GM19025 (cell line): ENCODE data around the gene CREBBP.

Source experiments
- ATAC-seq: cut with Tn5 transposase; IDR thresholded peaks from one replicate; pipeline ENCODE4 v1.9.1; 2021; ENCODE audit warnings: mild to moderate bottlenecking, low read depth, moderate library complexity; ENCODE audit not compliant: unreplicated experiment

The CREBBP gene

GRCh38 chr16:3857189-3858043 lies 23.1 kb downstream of the CREBBP start:
- ATAC-seq: no peak

DNA sequence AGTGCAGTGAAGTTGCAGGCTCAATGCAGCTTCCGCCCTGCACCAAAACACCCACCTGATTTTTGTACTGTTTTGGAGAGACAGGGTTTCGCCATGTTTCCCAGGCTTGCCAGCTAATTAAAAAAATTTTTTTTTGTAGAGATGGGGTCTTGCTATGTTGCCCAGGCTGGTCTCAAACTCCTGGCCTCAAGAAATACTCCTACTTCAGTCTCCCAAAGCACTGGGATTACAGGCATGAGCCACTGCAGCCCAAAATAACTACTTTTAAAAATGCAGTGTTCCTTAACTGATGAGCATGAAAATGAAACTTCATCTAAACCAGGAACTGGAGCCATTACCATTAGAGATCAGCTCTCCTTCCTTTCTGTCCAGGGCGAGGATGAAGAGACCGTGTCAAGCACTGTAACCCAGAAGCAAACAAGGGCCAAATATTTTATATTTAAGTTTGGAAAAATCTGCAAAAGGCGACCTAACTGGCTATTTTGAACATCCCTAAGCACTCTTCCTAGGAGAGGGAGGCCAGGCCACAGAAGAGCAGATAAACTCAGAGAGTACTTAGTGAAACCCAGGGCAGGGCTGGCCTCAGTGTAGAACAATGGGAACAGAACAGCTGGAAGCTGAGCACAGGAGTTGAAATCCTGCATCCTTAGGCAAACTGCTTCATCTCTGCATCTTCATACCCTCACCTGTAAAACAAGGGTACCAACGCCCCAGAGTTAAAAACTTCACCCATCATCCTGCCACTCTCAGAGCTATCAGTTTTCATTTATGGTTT lies 24.0 kb downstream of the CREBBP start:
- ATAC-seq: no peak

DNA sequence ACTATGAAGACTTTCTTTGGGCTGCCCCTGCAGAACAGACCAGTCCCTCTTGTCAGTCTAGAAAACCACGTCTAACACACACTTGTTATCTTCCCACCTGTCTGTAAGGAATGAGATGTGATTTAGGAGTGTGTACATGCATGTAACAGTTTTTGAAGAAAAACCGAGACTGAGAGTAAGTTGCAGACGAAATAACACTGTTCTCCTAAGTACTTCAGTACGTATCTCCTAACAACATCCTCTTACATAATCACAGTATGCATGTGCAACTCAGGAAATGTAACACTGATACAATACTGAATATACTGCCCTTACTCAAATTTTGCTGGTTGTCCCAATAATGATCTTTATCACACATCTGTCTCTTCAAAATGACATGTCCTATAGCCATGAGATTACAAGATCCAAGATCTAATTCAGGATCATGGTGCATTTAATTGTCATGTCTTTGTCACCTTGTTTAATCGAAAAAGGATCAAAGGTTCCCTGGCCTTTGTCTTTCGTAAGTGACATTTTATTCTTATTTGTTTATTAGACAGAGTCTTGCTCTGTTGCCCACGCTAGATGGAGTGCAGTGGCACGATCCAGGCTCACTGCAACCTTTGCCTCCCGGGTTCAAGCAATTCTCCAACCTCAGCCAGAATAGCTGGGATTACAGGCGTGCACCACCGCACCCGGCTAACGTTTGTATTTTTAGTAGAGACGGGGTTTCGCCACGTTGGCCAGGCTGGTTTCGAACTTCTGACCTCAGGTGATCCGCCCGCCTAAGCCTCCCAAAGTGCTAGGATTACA lies 25.6 kb downstream of the CREBBP start:
- no peak for ATAC-seq

- no peak for ATAC-seq
These were observed 30.0 kb downstream of the CREBBP start for GRCh38 chr16:3850544-3850899.

DNA sequence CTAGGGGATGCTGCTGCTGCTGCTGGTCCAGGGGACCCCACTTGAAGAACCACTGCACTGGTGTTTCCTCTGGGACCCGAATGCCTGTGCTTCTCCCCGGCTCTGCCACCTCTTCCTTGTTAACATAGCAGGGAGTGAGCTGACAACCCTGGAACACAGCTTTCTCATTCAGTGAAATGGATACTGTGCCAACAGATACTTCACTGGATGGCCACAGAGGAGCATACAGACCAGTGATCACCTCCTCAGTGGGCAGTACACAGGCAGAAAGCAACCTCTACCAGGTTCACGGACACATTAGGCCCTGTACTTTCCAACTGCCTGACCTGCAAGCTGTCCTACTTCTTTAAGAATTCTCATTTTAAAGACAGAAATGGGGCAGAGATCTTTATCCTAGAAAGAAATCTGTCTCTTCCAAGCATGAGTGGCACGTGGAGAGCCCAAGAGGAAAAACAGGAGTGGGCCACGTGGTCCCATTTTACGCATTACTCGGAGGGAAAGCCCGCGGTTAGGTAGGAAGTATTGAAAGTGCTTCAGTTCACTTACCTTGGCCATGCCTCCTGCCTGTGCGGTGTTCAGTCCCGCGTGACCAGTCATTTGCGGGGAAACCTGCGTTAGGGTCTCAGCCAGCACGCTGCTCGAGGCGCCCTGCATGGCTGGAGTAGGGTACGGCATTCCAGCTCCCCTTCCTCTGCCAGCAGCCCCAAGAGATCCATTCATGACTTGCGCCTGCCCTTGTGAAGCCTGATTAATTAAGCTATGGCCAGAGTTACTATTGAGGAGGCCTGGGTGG lies 30.6 kb downstream of the CREBBP start:
- no peak for ATAC-seq

DNA sequence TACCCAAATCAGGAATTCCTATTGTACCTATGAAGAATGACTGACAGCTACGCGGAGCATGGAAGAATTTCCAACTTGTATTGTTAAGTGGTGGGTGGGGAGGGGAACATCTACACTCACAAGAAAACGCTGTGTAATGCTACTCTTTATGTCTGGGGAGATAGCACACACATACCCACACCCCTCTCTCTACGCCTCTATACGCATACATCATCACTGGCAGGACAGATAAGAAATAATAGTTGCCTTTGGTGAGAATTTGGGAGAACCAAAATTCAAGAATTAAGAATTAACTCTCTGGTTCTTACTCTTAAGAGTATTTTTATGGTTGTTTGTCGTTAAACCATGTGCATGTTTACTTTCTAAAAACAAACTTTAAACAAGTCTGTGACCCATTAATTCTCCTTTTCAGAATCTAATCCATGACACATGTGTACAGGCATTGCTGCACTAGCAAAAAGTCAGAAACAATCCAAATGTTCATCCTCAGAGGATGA lies 33.9 kb downstream of the CREBBP start:
- ATAC-seq: no peak

DNA sequence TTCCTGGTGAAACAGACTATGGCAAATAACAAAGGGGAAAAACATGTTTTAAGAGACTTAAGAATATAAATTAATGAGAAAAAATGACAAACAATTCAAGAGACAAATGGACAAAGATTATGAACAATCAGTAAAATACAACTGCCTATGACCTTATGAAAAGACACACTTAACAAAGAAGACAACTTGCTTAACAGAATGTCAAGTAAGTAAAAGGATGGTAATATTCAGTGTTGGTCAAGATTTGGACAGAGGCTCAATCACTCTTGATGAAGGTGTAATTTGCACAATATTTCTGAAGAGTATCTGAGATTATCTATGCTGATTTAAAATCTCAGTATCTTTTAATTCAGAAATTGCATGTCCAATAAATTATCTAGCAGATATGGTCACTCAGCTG lies 34.4 kb downstream of the CREBBP start:
- no peak for ATAC-seq

DNA sequence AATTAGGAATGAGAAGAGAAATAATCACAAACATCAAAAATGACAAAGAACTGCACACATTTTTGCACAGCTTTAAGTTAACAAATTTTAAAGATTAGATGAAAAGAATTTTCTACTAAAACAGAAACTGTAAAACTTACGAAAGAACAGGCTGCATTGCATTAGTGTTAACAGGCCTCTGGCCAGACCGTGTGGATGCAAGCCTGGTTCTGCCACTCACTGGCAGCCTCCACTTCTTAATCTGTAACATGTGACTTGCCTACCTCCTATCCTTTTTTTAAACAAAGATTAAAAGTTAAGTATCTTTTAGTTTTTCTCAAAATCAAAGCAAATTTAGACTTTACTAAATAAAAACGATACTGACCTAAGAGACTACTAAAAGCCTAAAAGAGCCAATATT lies 37.5 kb downstream of the CREBBP start:
- ATAC-seq: no peak

DNA sequence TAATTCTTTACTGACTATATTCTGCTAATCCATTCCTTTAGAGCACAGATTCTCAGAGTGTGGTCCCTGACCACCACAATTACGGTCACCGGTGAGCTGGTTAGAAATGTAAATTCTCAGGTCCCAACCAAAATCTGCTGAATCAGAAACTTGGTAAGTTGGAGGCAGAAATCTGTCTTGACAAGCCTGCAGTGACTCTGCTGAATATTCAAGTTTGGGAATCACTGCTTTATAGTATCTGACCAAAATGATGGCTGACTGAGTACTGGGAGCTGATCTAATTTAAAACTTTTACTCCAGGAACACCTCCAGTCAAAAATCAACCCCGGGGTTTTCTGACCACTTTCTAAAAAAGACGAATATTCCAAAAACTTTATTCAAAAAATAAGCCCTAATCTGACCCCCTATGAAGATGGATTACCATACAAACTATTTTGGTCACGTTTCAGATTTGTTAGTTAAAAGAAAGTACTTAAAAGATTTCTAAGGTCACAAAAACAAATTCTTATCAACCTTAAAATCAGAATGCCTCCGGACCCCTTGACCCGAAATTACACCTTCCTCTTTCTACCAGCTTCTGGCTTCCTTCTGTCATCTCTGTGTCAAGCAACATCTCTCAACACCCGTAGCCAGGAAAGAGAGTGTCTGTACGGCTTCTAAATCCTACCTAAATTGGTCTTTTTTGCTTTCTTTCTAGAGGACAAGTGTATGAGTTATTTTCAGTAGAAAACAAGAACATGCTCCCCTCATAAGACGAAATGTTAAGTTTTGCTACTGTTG lies 38.6 kb downstream of the CREBBP start:
- no peak for ATAC-seq

GRCh38 chr16:3839402-3840184 lies 40.9 kb downstream of the CREBBP start:
- no peak for ATAC-seq

GRCh38 chr16:3838600-3839401 lies 41.7 kb downstream of the CREBBP start:
- no peak for ATAC-seq

- ATAC-seq: no peak
These were observed 42.5 kb downstream of the CREBBP start for GRCh38 chr16:3837851-3838586.

GRCh38 chr16:3836641-3837040 lies 43.9 kb downstream of the CREBBP start:
- no peak for ATAC-seq

DNA sequence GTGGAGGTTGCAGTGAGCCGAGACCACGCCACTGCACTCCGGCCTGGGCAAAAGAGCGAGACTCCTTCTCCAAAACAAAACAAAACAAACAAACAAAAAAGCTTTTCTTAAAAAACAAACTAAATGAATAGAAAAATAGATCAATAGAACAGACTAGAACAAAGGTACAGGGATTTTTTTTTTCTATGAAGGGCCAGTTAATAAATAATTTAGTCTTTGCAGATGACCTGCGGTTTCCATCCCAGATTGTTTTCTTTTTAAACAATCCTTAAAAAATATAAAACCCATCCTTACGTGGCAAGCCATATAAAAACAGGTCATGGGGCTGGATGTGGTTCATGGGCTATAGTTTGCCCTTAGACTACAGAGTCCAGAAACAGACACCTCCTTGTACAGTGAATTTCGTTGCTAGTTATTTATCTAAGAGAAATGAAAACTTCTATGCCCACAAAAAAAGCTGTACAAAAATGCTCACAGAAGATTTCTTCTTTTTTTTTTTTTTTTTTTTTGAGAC lies 45.4 kb downstream of the CREBBP start:
- no peak for ATAC-seq

DNA sequence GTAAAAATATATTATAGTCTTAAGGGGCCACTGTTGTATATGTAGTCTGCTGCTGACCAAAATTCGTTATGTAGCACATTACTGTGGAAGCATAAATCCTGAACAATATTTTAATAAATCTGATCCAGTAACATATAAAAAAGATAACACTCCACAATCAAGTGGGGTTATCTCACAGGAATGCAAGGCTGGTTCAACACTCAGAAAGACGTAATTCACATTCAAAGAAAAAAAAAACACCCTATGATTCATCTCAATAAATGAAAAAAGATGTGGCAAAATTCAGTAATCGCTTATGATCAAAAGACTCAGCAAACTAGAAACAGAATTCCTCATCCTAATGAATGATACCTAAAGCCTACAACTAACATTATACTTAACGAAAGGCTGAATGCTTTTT lies 47.8 kb downstream of the CREBBP start:
- ATAC-seq: no peak

GRCh38 chr16:3830625-3831254 lies 49.8 kb downstream of the CREBBP start:
- no peak for ATAC-seq
